ENCODE measurements around the gene REEP1.

The REEP1 gene

GRCh38 chr2:86305195-86305914, 32.1 kb downstream of the REEP1 start:
- no peak for DNase-seq

GRCh38 chr2:86304416-86304815, 33.0 kb downstream of the REEP1 start:
- DNase-seq = no peak

DNA sequence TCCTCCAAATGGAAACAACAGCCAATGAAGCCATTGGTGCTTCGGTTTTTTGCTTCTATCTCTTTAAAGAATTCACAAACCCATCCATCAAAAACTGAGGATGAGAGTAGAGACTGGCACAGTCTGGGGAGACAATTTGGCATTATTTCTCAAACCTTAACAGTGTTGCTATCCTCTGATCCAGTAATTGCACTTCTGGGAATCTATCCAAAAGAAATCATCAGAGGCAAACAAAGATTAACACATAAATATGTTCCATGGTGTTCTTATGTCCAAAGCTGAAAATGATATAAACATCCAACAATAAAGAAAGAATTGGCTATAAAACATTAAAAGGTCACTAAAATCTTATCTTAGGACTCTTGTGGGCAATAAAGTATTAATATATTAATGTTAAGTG, 35.1 kb downstream of the REEP1 start:
- DNase-seq = no peak

DNA sequence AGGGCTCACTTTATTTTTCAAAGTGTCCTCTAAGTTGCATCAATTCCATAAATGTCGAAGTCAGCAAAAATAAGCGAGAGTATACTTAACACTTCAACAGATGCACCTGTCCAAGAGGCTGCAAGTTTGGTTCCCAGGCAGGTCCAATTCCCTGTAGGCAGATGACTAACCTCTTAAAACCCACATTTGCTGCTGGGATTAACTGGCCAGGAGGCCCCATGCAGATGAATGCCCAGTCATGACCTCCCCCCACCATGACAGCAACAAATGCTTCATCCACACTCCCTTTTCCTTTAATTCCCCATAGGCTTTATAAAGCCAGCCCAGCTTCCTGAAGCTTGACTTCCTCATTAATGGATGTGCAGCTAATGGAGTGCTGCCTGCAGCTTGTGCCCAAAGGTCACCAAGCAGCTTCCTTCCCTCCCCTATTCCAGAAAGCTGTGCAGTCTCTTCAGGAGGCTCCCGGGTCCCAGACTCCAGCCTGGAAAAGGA, 35.7 kb downstream of the REEP1 start:
- DNase-seq = no peak

GRCh38 chr2:86301009-86301408, 36.4 kb downstream of the REEP1 start:
- DNase-seq = no peak

DNA sequence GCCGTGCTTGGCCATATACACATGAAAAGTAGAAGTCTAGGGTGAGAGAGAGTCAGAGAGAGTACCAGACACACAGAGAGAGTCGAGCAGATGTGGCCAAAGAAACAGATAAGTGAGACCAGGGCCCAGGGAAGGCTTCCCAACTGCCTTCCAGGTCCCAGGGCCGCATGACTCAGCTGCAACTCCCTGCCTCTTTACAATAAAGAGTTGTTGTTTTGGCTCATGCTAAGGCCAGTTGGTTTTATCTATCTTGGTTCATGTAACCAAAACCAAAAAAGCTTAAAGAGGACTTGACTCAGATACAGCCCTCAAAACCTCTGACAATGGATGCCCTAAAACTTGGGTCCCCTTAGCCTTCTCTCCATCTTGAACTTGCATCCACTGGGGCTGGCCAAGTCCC, 36.9 kb downstream of the REEP1 start:
- no peak for DNase-seq

DNA sequence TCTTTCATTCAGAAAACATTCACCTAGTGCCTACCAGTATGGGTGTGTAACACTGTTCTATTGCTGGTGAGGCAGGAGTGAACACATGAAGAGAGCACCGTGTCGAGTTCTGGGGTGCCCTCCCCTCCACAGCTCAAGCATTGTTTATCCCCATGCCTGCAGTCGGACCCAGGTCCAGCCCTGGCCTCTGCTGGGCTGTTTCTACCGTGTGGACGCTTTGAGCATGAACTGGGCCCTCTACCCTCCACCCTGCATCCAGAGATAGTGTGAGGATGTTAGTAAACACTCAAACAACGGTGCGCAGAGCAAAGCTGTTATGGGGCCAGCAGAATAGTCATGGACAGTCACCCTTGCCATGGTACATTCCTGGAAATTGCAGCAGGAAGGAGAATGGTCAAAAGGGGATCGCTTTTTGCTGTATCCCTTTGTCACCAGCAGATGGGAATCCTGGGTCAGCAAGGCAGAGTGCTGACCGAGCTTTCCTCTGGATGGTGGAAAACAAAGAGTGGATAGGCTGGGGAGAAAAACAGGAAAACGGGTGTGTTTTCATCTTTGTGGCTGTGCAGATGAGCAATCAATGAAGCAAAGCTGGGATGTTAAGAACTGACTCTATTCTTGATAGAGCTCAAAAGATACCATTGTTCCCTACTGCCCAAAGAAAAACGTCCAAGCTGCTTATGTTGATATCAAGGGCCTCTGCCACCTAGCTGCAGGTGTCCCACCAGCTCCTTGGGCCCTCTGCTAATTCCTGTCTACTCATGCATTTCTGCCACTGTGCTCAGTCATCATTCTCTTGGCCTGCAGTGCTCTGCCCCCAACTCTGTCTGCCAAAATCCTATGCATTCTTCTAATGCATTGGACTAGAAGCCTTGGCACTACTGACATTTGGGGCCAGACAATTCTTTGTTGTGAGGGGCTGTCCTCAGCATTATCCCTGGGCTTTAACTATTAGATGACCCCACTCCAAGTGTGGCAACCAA, 38.7 kb downstream of the REEP1 start:
- DNase-seq = no peak

DNA sequence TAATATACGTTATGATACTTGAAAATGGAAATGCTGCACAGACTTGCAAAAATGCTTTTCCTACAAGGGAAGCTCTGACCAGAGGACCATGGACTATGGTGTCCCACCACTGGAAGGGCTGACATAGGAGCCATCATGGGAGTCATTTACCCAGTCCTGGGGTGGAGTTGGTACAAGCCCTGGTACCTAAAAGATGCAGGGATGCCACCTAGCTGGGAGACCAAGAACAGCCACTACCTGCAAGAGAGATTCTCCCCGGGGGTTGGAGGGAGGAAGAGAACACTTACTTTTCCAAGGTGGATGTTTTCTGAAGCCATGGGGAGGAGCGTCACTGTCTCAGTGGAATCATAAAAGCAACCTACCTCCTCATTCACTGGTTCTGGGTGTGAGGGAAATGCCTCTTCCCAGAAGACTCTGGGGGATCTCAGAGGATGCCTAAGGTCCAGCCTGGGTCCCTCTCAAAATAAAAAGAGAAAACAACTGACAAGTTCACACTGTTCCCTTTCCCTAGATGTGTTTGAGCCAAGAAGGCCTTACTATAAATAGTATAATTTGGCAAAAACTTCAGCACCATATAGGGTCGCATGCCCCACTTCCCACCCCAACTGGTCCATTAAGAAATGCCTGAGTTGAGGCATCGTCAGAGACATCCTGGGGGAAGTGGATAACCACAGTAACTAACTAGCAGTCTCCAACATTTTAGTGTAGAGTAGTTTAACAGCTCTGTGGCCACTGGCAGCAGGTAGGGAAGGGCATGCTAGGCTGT, 39.9 kb downstream of the REEP1 start:
- peak in 1 of 2 experiments; percentile 20 for DNase-seq

- no peak for DNase-seq
These were observed 40.5 kb downstream of the REEP1 start for GRCh38 chr2:86296947-86297346.

DNA sequence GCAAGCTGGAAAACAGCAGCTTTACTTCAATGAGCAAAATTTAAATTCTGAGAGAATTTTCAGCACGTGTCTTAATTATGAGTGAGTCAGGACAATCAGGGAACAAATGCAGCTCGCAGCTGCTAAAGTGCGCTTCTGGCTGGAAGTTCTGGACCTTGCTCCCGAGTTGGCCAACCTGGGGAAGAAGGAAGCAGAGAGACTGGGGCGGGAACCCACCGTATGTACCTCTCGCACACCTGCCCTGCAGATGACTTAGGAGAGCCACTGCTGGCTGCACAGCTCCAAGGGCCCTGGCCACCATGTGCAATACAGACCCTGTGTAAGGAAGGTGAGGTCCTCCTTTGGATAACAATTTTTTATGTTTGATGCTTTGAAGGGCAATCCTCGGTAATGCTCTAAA, 42.4 kb downstream of the REEP1 start:
- no peak for DNase-seq

DNA sequence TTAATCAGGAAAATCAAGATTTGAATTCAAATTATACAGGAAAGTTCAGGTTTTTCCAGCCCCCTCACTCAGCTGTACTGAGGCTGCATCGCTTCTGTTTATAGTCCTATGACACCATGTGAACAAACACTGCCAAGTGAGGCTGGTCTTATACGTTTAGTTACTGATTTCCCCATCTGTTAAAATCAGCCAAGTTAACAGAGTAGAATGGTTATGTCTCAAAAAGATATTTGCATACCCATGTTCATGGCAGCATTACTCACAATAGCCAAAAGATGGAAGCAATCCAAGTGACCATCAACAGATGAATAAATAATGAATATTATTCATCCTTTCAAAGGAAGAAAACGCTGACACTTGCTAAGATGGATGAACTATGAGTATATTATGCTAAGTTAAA, 43.8 kb downstream of the REEP1 start:
- DNase-seq = no peak

DNA sequence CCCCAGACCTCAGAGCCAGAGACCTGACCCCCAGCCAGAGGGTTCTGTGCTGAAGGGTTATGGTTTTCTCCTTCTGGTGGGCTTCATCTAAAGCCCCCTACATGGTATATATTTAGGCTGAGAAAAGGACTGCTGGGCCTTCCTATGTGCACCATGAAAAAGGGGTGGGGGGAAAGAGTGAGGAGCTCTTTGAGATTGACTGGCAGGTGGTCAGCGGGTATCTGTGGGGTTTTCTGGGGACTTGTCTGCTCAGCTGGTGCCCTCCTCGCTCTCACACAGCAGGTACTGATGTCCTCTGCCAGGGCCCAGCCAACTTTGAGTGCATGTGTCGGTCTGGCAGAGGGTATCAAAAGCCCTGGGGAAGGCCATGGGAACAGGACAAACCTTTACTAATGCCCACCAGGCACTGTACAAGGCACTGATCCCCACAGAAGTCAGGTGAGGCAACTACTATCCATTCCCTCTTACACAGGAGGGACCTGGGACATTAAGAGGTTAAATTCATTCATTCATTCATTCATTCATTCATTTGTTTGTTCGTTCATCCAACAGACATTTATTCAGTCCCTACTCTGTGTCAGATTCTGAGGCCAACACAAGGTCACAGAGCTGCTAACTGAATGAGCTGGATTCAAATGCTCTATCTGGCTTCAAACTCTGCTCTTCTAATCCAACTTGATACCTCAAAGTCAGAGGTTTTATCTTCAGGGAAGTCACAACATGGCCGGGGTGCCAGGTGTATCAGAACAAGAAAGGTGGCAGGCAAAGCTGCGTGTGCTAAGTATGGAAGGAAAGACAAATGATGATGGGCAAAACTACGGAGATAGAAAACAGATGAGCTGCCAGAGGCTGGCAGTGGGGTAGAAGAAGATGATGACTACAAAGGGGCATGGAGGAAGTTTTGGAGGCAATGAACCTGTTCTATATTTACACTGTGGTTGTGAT, 44.6 kb downstream of the REEP1 start:
- DNase-seq = no peak

- no peak for DNase-seq
These were observed 46.1 kb downstream of the REEP1 start for GRCh38 chr2:86291328-86291662.

DNA sequence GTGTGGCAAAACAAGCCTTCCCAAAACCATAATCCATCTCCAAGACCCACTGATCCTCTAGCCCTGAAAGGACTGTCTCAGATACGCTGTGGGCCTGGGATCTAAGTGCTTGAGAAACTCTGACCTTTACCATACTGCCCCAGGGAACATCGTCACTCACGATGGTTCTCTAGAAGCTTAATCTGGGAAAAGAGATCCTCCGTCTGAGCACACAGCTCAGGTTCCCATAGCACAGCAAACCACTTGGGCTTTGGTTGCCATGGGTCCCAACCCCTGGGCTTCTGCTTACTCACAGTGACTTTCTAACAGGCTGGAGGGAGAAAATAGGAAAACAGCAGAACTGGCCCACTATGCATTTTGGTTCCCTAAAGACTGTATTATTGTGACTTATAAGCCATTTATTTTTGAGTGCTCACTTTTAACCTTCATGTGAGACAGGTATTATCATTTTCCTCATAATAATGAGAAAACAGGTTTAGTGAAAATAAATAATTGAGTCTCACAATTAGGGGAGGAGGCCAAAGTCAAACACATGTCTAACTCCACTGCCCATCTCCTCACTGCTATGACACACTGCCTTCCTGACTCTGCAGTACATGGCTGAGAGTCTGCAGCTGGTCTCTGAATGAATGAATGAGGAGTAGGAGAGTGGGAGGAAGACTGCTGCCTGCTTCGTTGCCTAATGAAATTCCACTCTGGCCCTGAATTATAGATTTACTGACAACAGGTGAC, 46.7 kb downstream of the REEP1 start:
- DNase-seq = no peak

GRCh38 chr2:86286516-86286915, 50.9 kb downstream of the REEP1 start:
- DNase-seq = no peak

GRCh38 chr2:86285981-86286380, 51.4 kb downstream of the REEP1 start:
- no peak for DNase-seq

- no peak for DNase-seq
These were observed 51.9 kb downstream of the REEP1 start for GRCh38 chr2:86285571-86285970.

DNA sequence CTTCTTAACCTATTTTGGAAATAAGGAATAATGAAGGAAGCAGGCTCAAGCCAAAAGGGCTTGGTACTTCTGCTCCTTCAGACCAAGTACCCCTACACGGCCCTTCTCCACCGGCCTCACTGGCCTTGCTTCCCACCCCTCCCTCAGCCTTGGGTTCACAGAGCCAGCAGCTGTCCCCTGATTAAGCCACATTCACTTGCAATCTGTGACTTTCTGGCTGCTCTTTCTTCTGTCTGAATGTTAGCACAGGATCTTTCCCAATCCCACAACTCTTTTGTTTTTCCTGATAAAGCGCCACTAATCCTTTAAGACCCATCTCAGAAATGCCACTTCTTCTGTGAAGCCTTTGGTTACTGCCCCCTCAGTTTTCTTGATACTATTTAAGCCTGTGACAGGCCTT, 52.4 kb downstream of the REEP1 start:
- DNase-seq = no peak

- no peak for DNase-seq
These were observed 53.0 kb downstream of the REEP1 start for GRCh38 chr2:86284401-86284841.

- DNase-seq = no peak
These were observed 53.9 kb downstream of the REEP1 start for GRCh38 chr2:86283411-86284030.

Measured in activated T-cell treated with anti-CD3 and anti-CD28 coated beads, Interleukin-2, amount 50 U/mL, for 48 hours (primary cell).